Naive thymus-derived CD8-positive, alpha-beta T cell (primary cell): ENCODE results near the gene MBTPS1. TPM values are rescaled to one million over a fixed set of nuclear protein-coding genes. Genes with fewer than 3 reads are reported as not detected.
A peak's percentile ranks its signal among the peaks of the same experiment; 100 is the strongest.

ENCODE experiments used
- ATAC-seq, 2 donors: fragments of 150-1000 bp; cut with Tn5 transposase in 1 of 2; sonication (Bioruptor Pico), chemical (Tn5 transposase) in 1 of 2; 1 replicate in 1 of 2; 2 replicates in 1 of 2; pipeline ENCODE4 v1.10.0; 2021; ENCODE audit warnings: mild to moderate bottlenecking in 2 of 2, moderate library complexity in 2 of 2
- POLR2A ChIA-PET: fragments of 350-600 bp; sonication (Branson Sonifier 250); formaldehyde crosslinking; loops from one replicate; lab custom pipeline; 2021; ENCODE audit warnings: antibody characterized with exemption; lab: Charles Lee
- DNase-seq, 10 donors: peaks; one replicate each; pipeline versions ENCODE4 v3.0.0 to v3.0.0-alpha.2; 2020 to 2022
- H3K27ac Mint-ChIP-seq, 10 donors: one replicate each; pipeline ENCODE4 v1.8.0; 2020 to 2022; ENCODE audit warnings: mild to moderate bottlenecking in 10 of 10, mixed read lengths in 10 of 10, moderate library complexity in 4 of 10, inconsistent platforms in 1 of 10
- H3K27me3 Mint-ChIP-seq, 5 donors: one replicate each; pipeline ENCODE4 v1.8.0; 2021 to 2022; ENCODE audit warnings: mixed read lengths in 5 of 5
- H3K36me3 Mint-ChIP-seq, 3 donors: one replicate each; pipeline ENCODE4 v1.8.0; 2020 to 2022; ENCODE audit warnings: mixed read lengths in 3 of 3, mild to moderate bottlenecking in 2 of 3, inconsistent platforms in 1 of 3
- H3K4me1 Mint-ChIP-seq, 4 donors: one replicate each; pipeline ENCODE4 v1.8.0; 2021 to 2022; ENCODE audit warnings: mixed read lengths in 4 of 4
- H3K4me3 Mint-ChIP-seq, 10 donors: one replicate each; pipeline ENCODE4 v1.8.0; 2020 to 2022; ENCODE audit warnings: mild to moderate bottlenecking in 10 of 10, mixed read lengths in 10 of 10, moderate library complexity in 6 of 10, inconsistent platforms in 1 of 10
- H3K9me3 Mint-ChIP-seq, 9 donors: one replicate each; pipeline ENCODE4 v1.8.0; 2020 to 2022; ENCODE audit warnings: mixed read lengths in 9 of 9, mild to moderate bottlenecking in 3 of 9, inconsistent platforms in 1 of 9, moderate library complexity in 1 of 9
- polyA plus RNA-seq, 3 donors: library from polyadenylated mRNA; unstranded; fragments of 300-500 nt; fragmentation: Illumina TruSeq; gene quantifications; one replicate each; pipeline ENCODE4 v1.2.3, GENCODE V29; 2021
- total RNA-seq, 8 experiments: library from RNA in 2 of 8; stranded (reverse) in 2 of 8; gene quantifications; one replicate each; pipeline ENCODE4 v1.2.3 and lab custom pipeline; 2021 to 2026

Gene MBTPS1
- total and polyA plus RNA-seq, 5 experiments from 2014 or later: 50.9 to 150 (median 71.4) TPM

DNA sequence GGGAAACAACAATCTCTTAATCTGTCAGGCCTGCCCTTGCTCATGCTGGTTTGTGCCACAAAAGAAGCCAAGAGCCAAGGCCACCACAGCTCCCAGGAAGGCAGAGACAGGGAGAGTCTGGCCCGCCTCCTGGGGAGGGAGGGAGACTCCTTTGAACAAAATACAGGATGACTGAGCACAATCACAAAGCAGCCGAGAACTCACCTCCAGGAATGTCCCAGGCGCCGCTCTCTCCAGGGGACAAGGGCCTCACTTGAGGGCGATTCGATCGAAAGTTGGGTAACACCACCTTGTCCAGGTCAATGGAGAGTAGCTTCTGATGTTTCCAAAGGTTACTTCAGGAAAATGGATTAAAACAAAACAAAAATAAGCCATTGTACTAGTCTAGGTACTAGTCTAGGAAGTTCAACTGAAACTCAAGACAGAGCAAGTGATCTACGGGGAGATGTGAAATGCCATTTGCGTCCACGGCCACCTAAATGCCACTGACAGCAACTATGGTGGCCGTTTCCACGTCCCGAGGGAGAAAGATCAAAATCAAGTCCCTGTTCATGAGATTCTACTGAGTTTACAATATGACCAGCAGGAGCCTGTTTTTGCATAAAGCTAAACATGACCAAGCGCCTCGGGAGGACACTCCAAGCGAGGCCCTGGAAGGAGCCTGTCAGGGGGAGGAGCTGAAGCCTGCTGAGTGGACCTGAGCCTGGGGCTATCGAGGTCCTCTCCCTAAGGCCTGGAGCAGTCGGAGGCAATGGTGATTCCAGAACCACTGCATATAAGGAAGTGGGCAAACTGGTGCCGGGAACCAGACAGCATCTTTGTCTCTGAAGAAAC, 60.7 kb downstream of the MBTPS1 start:
- no peaks in the 10 kb centered on the region for H3K27me3 Mint-ChIP-seq
- no peak overlapping the region for H3K4me3 Mint-ChIP-seq
- H3K9me3 Mint-ChIP-seq: no peaks in the 10 kb centered on the region
- peaks cover 0 to 89% (median 27%) of the 10 kb centered on the region in 3 donors for H3K36me3 Mint-ChIP-seq
- H3K27ac Mint-ChIP-seq: peak overlapping the region in 3 of 10 donors; percentile 14 to 83 (median 52)
- H3K4me1 Mint-ChIP-seq: peaks cover 0 to 3% (median 0%) of the 10 kb centered on the region in 4 donors
- no peak for DNase-seq
- no peak for ATAC-seq
- POLR2A ChIA-PET: interaction anchor here (0.5 kb wide), 1 partner anchor 1388 kb away, joined by 5 read pairs; no protein-coding TSS in a partner anchor

GRCh38 chr16:84055366-84055765, 61.4 kb downstream of the MBTPS1 start:
- POLR2A ChIA-PET: interaction anchor here (0.5 kb wide), 1 partner anchor 1388 kb away, joined by 5 read pairs; no protein-coding TSS in a partner anchor
- Mint-ChIP-seq H3K36me3 (peaks cover 0 to 84% (median 25%) of the 10 kb centered on the region in 3 donors), H3K27ac (no peak overlapping the region), H3K9me3 (no peaks in the 10 kb centered on the region), H3K27me3 (no peaks in the 10 kb centered on the region), H3K4me1 (peaks cover 0 to 3% (median 0%) of the 10 kb centered on the region in 4 donors), H3K4me3 (no peak overlapping the region)
- no peak for DNase-seq
- ATAC-seq: no peak

DNA sequence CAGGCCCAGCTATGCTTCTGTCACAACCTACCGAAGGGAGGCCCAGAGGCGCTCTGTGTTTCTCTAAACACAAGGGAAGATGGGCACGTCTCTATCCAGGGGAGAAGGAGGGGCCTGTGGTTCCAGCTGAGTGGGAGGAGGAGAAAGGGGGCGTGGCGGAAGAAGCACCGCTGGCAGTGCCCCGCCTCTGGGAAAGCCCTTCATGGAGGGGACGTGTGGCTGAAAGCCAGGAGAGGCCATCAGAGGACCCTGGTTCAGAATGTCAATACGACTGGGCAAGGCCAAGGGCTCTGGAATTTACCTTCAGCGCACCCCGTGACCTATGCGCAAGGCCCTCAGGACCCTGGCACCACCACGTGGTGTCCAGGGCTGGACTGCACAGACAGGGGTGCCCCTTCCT, 61.8 kb downstream of the MBTPS1 start:
- POLR2A ChIA-PET: no interaction called here
- Mint-ChIP-seq H3K4me1 (peaks cover 0 to 3% (median 0%) of the 10 kb centered on the region in 4 donors), H3K9me3 (no peaks in the 10 kb centered on the region), H3K4me3 (no peak overlapping the region), H3K27ac (no peak overlapping the region), H3K27me3 (no peaks in the 10 kb centered on the region), H3K36me3 (peaks cover 0 to 83% (median 25%) of the 10 kb centered on the region in 3 donors)
- no peak for ATAC-seq
- no peak for DNase-seq

GRCh38 chr16:84054271-84054670, 62.5 kb downstream of the MBTPS1 start:
- POLR2A ChIA-PET: no interaction called here
- H3K4me3 Mint-ChIP-seq: no peak overlapping the region
- H3K9me3 Mint-ChIP-seq: no peaks in the 10 kb centered on the region
- no peaks in the 10 kb centered on the region for H3K27me3 Mint-ChIP-seq
- H3K36me3 Mint-ChIP-seq: peaks cover 0 to 78% (median 21%) of the 10 kb centered on the region in 3 donors
- H3K27ac Mint-ChIP-seq: no peak overlapping the region
- DNase-seq (no peak), ATAC-seq (no peak)
- H3K4me1 Mint-ChIP-seq: peaks cover 0 to 3% (median 0%) of the 10 kb centered on the region in 4 donors

DNA sequence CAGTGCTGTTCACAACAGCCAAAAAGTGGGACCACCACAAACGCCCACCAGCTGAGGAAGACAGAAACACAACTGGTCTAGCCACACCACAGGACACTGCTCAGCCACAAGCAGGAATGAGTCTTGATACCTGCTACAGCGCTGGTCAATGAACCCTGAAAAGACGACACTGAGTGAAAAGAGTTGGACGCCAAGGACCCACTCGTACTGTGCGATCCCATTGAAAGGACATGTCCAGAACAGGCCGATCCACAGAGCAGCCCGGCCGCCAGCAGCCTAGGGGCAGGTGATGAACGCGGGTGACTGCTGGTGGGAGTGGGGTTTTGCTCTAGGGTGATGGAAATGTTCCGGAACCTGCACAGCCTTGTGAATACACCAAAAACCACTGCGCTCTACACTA, 63.5 kb downstream of the MBTPS1 start:
- H3K4me1 Mint-ChIP-seq: peaks cover 0 to 3% (median 0%) of the 10 kb centered on the region in 4 donors
- H3K9me3 Mint-ChIP-seq: no peaks in the 10 kb centered on the region
- DNase-seq (no peak), ATAC-seq (no peak)
- no peak overlapping the region for H3K27ac Mint-ChIP-seq
- H3K4me3 Mint-ChIP-seq: no peak overlapping the region
- H3K27me3 Mint-ChIP-seq: no peaks in the 10 kb centered on the region
- POLR2A ChIA-PET: no interaction called here
- H3K36me3 Mint-ChIP-seq: peaks cover 0 to 78% (median 17%) of the 10 kb centered on the region in 3 donors

GRCh38 chr16:84052071-84052622, 64.6 kb downstream of the MBTPS1 start:
- Mint-ChIP-seq H3K36me3 (peaks cover 0 to 70% (median 9%) of the 10 kb centered on the region in 3 donors), H3K27ac (peak overlapping the region in 1 of 10 donors; percentile 40), H3K4me3 (peak overlapping the region in 1 of 10 donors; percentile 24), H3K4me1 (peaks cover 0 to 3% (median 0%) of the 10 kb centered on the region in 4 donors), H3K9me3 (no peaks in the 10 kb centered on the region), H3K27me3 (no peaks in the 10 kb centered on the region)
- POLR2A ChIA-PET: no interaction called here
- no peak for ATAC-seq
- DNase-seq: peak in 1 of 10 donors; percentile 23

- Mint-ChIP-seq H3K4me1 (no peaks in the 10 kb centered on the region), H3K27me3 (no peaks in the 10 kb centered on the region), H3K9me3 (no peaks in the 10 kb centered on the region), H3K4me3 (no peak overlapping the region), H3K27ac (peak overlapping the region in 1 of 10 donors; percentile 46), H3K36me3 (peaks cover 0 to 53% (median 9%) of the 10 kb centered on the region in 3 donors)
- ATAC-seq (no peak), DNase-seq (peak in 1 of 10 donors; percentile 23)
- POLR2A ChIA-PET: no interaction called here
These were observed 66.4 kb downstream of the MBTPS1 start for GRCh38 chr16:84050316-84050715.

GRCh38 chr16:84049403-84050060, 67.2 kb downstream of the MBTPS1 start:
- peaks cover 0 to 46% (median 9%) of the 10 kb centered on the region in 3 donors for H3K36me3 Mint-ChIP-seq
- H3K4me1 Mint-ChIP-seq: no peaks in the 10 kb centered on the region
- H3K27me3 Mint-ChIP-seq: peaks cover 0 to 4% (median under 1%) of the 10 kb centered on the region in 5 donors
- H3K27ac Mint-ChIP-seq: peak overlapping the region in 1 of 10 donors; percentile 18
- H3K9me3 Mint-ChIP-seq: no peaks in the 10 kb centered on the region
- no peak for ATAC-seq
- no peak overlapping the region for H3K4me3 Mint-ChIP-seq
- peak in 1 of 10 donors; percentile 37 for DNase-seq
- POLR2A ChIA-PET: no interaction called here

DNA sequence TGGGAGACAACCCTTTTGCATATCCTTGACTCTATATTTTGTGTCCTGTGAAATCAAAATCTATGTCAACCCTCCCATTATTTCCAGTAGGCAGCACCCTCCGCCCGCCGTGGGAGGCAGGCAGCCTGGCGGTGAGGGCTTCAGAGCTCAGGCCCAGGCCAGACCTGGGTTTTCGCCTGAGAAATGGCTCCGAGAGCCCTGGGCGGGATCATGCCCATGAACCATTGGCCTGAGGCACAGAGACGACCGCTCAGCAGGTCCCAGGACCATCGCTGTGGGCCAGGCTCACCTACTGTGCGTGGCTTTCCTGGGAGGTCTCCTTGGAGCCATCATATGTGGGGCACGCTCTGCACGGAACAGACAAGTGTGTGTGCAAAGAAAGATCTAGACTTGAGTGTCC, 67.9 kb downstream of the MBTPS1 start:
- Mint-ChIP-seq H3K4me3 (no peak overlapping the region), H3K36me3 (peaks cover 0 to 39% (median 7%) of the 10 kb centered on the region in 3 donors), H3K4me1 (peaks cover 0 to 5% (median 1%) of the 10 kb centered on the region in 4 donors), H3K27me3 (peaks cover 0 to 10% (median 7%) of the 10 kb centered on the region in 5 donors), H3K9me3 (no peaks in the 10 kb centered on the region), H3K27ac (peak overlapping the region in 1 of 10 donors; percentile 43)
- ATAC-seq: no peak
- POLR2A ChIA-PET: no interaction called here
- peak in 1 of 10 donors; percentile 14 for DNase-seq

DNA sequence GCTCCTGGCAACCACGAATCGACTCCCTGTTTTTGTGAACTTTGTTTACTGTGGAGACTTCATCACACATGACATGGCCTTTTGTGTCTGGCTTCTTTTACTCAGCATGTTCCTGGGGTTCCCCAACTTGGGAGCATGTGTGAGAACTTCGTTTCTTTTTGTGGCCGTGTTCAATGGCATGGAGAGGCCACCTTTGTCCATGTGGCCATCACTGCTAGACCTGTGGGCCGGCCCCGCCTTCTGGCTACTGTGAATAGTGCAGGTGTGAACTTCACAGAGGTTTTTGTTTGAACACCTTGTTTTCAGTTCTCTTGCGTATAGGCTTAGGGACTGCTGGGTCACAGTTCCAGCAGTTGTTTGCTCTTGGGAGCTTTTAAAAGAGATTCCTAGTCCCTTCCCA, 68.5 kb downstream of the MBTPS1 start:
- DNase-seq: peak in 1 of 10 donors; percentile 44
- H3K27me3 Mint-ChIP-seq: peaks cover 4 to 16% (median 12%) of the 10 kb centered on the region in 5 donors
- POLR2A ChIA-PET: no interaction called here
- no peak for ATAC-seq
- no peaks in the 10 kb centered on the region for H3K9me3 Mint-ChIP-seq
- H3K4me1 Mint-ChIP-seq: peaks cover 0 to 5% (median 2%) of the 10 kb centered on the region in 4 donors
- H3K36me3 Mint-ChIP-seq: peaks cover 0 to 33% (median 3%) of the 10 kb centered on the region in 3 donors
- H3K27ac Mint-ChIP-seq: no peak overlapping the region
- no peak overlapping the region for H3K4me3 Mint-ChIP-seq

DNA sequence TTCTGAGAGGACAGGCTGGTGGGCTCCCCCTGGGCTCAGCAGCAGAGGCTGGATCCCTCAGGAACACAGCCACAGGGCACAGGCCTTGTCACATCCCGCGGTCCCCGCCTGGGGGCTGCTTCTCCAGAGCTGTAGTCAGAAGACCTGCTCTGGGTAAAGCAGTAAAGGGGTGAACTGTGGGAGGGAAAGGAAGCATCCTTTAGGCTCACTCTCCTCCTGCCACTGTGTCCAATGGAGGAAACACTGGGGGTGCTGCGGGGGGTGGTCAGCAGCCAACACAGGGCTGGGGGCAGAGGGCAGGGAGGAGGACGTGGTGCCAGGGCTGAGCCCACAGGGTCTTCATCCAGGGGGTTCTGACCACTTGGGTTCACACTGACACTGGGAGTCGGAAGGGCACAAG, 69.1 kb downstream of the MBTPS1 start:
- H3K36me3 Mint-ChIP-seq: peaks cover 0 to 27% (median 0%) of the 10 kb centered on the region in 3 donors
- no peak for ATAC-seq
- H3K4me3 Mint-ChIP-seq: no peak overlapping the region
- peak in 1 of 10 donors; percentile 59 for DNase-seq
- H3K27me3 Mint-ChIP-seq: peaks cover 7 to 23% (median 13%) of the 10 kb centered on the region in 5 donors
- H3K9me3 Mint-ChIP-seq: no peaks in the 10 kb centered on the region
- peak overlapping the region in 2 of 10 donors; percentile 3 to 31 for H3K27ac Mint-ChIP-seq
- peaks cover 0 to 5% (median 2%) of the 10 kb centered on the region in 4 donors for H3K4me1 Mint-ChIP-seq
- POLR2A ChIA-PET: no interaction called here

DNA sequence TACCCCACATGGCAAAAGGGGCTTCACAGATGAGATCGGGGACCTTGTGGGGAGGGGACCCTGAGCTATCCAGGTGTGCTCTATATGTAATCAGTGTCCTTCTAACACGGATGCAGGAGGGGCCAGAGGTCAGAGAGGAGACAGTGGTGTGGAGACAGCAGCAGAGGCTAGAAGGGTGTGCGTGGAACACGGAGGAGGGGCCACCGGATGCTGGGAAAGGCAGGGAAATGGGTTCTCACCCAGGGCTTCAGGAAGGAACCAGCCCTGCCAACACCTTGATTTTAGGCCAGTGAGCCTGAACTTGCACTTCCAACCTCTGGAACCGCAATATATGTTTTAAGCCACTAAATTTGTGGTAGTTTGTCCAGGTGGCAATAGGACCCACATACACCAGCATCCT, 69.5 kb downstream of the MBTPS1 start:
- POLR2A ChIA-PET: no interaction called here
- H3K4me1 Mint-ChIP-seq: peaks cover 0 to 5% (median 2%) of the 10 kb centered on the region in 4 donors
- ATAC-seq (no peak), DNase-seq (peak in 1 of 10 donors; percentile 35)
- H3K4me3 Mint-ChIP-seq: no peak overlapping the region
- H3K27ac Mint-ChIP-seq: peak overlapping the region in 3 of 10 donors; percentile 12 to 63 (median 31)
- H3K27me3 Mint-ChIP-seq: peaks cover 7 to 27% (median 13%) of the 10 kb centered on the region in 5 donors
- no peaks in the 10 kb centered on the region for H3K9me3 Mint-ChIP-seq
- H3K36me3 Mint-ChIP-seq: peaks cover 0 to 23% (median 0%) of the 10 kb centered on the region in 3 donors
